HFFc6 (cell line): ENCODE measurements around the gene NKX2-3. TPM values are rescaled to one million over a fixed set of nuclear protein-coding genes. Genes with fewer than 3 reads are reported as not detected.

Source experiments
- DNase-seq: peaks from one replicate; pipeline ENCODE4 v3.0.0-alpha.2; 2018
- H3K27ac Mint-ChIP-seq: 2 replicates; pipeline ENCODE4 v1.8.0; 2020; ENCODE audit warnings: mild to moderate bottlenecking, mixed read lengths
- H3K27me3 Mint-ChIP-seq: 2 replicates; pipeline ENCODE4 v1.8.0; 2021; ENCODE audit warnings: mild to moderate bottlenecking, moderate library complexity, mixed read lengths; ENCODE audit not compliant: insufficient read depth
- H3K36me3 Mint-ChIP-seq: 2 replicates; pipeline ENCODE4 v1.8.0; 2021; ENCODE audit warnings: low read depth, mixed read lengths
- H3K4me1 Mint-ChIP-seq: 2 replicates; pipeline ENCODE4 v1.8.0; 2020; ENCODE audit warnings: low read depth, mixed read lengths
- H3K4me3 Mint-ChIP-seq: 2 replicates; pipeline ENCODE4 v1.8.0; 2020; ENCODE audit warnings: mild to moderate bottlenecking, moderate library complexity, mixed read lengths
- H3K9me3 Mint-ChIP-seq: 2 replicates; pipeline ENCODE4 v1.8.0; 2020; ENCODE audit warnings: mild to moderate bottlenecking, mixed read lengths
- total RNA-seq, 6 experiments: library from RNA; stranded (reverse); fragmentation: NEBNext Ultra II Directional; extraction: Animal tissue kit (Norgen Biotek cat#: 25700); gene quantifications; 2 replicates in 1 of 6; 3 replicates in 5 of 6; pipeline ENCODE4 v1.2.3, GENCODE V29; 2021
- TF ChIP-seq, protein P1 (sequence below): fragments of 200-600 bp; sonication (generic); IDR thresholded peaks from 2 replicates; pipeline ENCODE4 v1.5.0; 2021; ENCODE audit warnings: antibody characterized with exemption, mild to moderate bottlenecking

Gene NKX2-3
- total RNA-seq, 6 experiments from 2014 or later, result not detected

DNA sequence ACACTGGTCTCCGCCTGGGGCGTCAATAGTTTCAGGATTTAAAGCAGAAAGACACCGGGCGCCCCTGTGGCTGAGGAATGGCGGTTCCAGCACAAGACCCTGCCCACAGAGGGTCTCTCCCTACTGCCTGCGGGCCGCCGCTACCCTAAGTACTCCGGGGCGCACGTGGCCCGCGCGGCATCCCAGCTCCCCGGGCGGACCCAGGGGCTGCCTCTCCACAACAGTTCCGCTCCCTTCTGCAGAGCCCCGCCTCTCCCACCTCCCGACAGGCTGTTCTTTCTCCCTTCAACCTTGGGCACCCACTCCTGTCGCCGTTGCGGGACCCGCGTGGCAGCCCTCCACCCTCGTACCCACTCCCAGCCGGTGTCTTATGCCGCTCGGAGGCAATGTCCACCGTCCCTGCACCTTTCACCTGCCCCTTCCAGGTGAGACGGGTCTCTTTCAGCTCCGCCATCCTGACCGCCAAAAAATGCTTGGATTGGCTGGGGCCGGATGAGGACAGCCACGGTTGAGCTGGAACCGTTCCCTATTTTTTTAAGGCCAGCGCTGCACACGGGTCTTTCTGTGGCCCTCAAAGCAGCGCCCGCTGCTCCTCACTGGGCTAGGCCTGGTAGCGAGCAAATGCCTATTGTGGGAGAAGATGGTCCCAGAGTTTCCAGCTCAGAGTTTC, 1.6 kb upstream of the NKX2-3 start:
- TF ChIP-seq, protein P1, sequence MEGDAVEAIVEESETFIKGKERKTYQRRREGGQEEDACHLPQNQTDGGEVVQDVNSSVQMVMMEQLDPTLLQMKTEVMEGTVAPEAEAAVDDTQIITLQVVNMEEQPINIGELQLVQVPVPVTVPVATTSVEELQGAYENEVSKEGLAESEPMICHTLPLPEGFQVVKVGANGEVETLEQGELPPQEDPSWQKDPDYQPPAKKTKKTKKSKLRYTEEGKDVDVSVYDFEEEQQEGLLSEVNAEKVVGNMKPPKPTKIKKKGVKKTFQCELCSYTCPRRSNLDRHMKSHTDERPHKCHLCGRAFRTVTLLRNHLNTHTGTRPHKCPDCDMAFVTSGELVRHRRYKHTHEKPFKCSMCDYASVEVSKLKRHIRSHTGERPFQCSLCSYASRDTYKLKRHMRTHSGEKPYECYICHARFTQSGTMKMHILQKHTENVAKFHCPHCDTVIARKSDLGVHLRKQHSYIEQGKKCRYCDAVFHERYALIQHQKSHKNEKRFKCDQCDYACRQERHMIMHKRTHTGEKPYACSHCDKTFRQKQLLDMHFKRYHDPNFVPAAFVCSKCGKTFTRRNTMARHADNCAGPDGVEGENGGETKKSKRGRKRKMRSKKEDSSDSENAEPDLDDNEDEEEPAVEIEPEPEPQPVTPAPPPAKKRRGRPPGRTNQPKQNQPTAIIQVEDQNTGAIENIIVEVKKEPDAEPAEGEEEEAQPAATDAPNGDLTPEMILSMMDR, result no peak

DNA sequence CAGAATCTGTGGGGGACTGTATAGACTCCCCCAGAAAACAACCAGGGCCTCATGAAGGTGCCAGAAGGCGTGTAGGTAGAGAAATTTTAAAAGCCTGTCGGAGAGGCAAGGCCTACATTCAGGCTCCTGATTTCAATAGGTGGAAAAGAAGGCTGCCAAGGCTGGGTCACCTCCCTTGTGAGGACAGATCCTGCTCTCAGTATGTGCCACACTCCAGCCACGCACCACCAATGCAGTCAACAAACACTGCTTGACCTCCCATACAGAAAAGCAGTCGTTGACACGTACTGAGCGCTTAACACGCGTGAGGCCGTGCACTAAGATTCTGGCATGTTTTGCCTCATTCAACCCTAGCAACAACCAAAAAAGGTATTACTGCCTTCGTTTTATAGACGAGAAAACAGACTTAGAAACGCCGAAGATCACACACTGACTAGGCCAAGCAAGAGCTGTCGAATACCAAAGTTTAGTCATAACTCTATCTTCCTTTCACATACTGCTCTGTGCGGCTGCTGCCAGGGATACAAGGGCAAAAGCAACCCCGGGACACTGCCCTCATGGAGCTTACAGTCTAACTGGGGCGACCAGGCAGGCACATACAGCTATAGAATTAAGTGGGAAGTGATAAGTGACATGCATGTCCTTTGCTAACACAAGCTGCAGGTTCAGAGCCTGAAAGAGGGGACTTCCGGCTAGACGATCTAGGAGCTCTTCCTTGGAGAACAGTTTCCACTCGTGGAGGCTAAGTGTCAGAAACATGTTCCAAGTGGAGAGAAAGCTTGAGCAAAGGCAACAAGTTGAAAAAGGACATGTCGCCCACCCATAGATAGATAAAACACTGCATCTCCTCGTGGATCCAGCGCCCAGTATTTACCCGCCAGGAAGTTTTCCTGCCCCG, 797 bp upstream of the NKX2-3 start:
- H3K4me1 Mint-ChIP-seq, result peaks cover 27% of the 10 kb centered on the region
- peak overlapping the region; percentile 37; the same call in 1 of the 2 replicates for H3K4me3 Mint-ChIP-seq
- DNase-seq, result no peak
- H3K36me3 Mint-ChIP-seq, result peaks cover 14% of the 10 kb centered on the region
- peaks cover 88% of the 10 kb centered on the region for H3K27me3 Mint-ChIP-seq
- TF ChIP-seq, protein P1, result no peak
- H3K9me3 Mint-ChIP-seq, result peaks cover 4% of the 10 kb centered on the region; the same call in 1 of the 2 replicates
- H3K27ac Mint-ChIP-seq, result no peak overlapping the region

More for the DNA sequence above, 1.6 kb upstream of the NKX2-3 start:
- Mint-ChIP-seq H3K4me1 (peaks cover 22% of the 10 kb centered on the region), H3K36me3 (peaks cover 14% of the 10 kb centered on the region), H3K4me3 (no peak overlapping the region), H3K27ac (no peak overlapping the region), H3K27me3 (peaks cover 89% of the 10 kb centered on the region), H3K9me3 (peaks cover 4% of the 10 kb centered on the region; the same call in 1 of the 2 replicates)
- DNase-seq, result no peak

DNA sequence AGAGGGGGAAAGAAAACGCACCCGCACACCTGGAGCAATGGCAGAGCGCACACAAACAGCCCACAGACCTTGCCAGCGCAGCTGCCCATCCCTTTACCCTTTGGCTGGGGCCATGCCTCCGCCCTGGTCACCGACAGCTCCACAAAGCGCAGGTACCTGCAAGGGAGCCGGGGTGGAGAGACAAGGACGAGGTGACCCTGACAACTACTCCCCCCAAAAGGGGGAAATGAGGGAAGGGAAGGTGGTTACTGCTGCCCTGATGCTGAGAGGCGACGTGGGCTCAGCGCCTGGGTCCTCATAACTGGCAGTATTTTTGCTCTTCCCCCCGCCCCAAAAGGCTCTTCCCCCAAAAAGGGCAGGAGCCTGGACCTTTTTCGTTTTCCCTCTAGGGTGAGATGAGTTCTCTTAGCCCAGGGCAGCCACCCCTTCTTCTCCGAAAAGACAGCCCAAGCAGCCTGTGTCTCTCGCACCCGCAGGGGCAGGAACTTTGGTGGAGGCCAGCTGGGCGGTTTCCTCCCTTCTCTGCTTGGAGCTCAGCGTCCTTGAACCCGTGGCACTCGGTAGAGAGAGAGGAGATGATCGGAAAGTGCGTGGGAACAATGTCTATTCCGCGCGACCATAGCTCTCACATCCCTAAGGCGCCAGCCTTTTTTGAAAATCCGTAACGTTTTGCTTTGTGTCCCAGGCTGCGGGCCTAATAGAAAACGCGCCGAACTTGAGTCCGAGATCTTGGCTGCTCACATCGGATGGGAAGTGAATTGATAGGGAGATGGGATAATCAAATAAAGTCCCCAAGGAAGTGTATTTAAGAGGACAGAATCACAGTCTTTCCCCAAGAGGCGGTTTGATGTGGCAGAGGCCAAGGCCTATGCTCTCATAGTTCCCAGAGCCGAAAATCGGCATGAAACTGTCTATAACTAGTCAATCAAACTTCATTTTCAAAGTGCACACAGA, 1.0 kb downstream of the NKX2-3 start:
- peaks cover 27% of the 10 kb centered on the region for H3K4me1 Mint-ChIP-seq
- peaks cover 88% of the 10 kb centered on the region for H3K27me3 Mint-ChIP-seq
- peaks cover 14% of the 10 kb centered on the region for H3K36me3 Mint-ChIP-seq
- TF ChIP-seq, protein P1, result no peak
- H3K9me3 Mint-ChIP-seq, result peaks cover 4% of the 10 kb centered on the region; the same call in 1 of the 2 replicates
- DNase-seq, result no peak
- H3K27ac Mint-ChIP-seq, result no peak overlapping the region
- no peak overlapping the region for H3K4me3 Mint-ChIP-seq

DNA sequence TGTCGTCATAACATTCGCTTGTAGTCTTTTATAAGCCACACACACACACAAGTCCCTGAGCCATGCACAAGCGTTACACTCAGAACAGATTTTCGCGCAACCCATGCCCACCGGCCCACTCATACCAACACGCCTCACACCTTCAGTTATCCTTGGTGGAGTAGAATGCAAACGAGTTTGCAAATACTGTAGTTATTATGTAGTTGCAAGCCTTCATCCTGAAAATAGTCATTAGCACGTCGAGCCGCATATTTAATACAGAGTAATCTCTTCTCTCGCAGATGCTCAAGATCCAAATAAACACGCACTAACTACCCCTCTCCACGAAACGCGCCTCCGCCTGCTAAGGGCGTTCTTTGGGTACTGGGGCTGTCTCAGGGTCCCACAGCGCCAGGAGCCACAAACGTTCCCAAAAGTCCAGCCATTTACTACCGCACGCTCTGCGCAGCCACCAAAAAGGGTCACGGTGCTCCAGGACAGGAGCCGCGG, 1.8 kb downstream of the NKX2-3 start:
- H3K27ac Mint-ChIP-seq, result no peak overlapping the region
- H3K27me3 Mint-ChIP-seq, result peaks cover 87% of the 10 kb centered on the region
- no peak for DNase-seq
- TF ChIP-seq, protein P1, result no peak
- H3K9me3 Mint-ChIP-seq, result peaks cover 4% of the 10 kb centered on the region; the same call in 1 of the 2 replicates
- peaks cover 10% of the 10 kb centered on the region for H3K36me3 Mint-ChIP-seq
- no peak overlapping the region for H3K4me3 Mint-ChIP-seq
- H3K4me1 Mint-ChIP-seq, result peaks cover 27% of the 10 kb centered on the region
